IPS-15b (cell line): ENCODE measurements around the gene MIF4GD.

Source experiments
- H3K27me3 ChIP-seq: one replicate; pipeline ENCODE4 v1.6.1; 2013; ENCODE audit warnings: low read length; ENCODE audit not compliant: control insufficient read depth, insufficient read depth
- H3K36me3 ChIP-seq: one replicate; pipeline ENCODE4 v1.6.1; 2013; ENCODE audit warnings: low read length; ENCODE audit not compliant: control insufficient read depth, insufficient read depth
- H3K4me1 ChIP-seq: one replicate; pipeline ENCODE4 v1.6.1; 2013; ENCODE audit warnings: mild to moderate bottlenecking, low read length; ENCODE audit not compliant: control insufficient read depth, insufficient read depth
- H3K4me3 ChIP-seq: one replicate; pipeline ENCODE4 v1.5.1; 2013; ENCODE audit warnings: low read depth, low read length
- H3K9ac ChIP-seq: one replicate; pipeline ENCODE4 v1.6.1; 2013; ENCODE audit warnings: low read depth, mild to moderate bottlenecking, low read length
- H3K9me3 ChIP-seq: one replicate; pipeline ENCODE4 v1.6.1; 2013; ENCODE audit warnings: mild to moderate bottlenecking, low read length; ENCODE audit not compliant: control insufficient read depth, insufficient read depth

MIF4GD gene

GRCh38 chr17:75249564-75249963, 21.5 kb downstream of the MIF4GD start:
- Histone ChIP-seq H3K4me1 (peaks cover 11% of the 10 kb centered on the region), H3K9me3 (no peaks in the 10 kb centered on the region), H3K9ac (no peak overlapping the region), H3K4me3 (no peak overlapping the region), H3K27me3 (no peaks in the 10 kb centered on the region), H3K36me3 (peaks cover 16% of the 10 kb centered on the region)

- peaks cover 44% of the 10 kb centered on the region for H3K36me3 ChIP-seq
- peaks cover 7% of the 10 kb centered on the region for H3K4me1 ChIP-seq
- no peak overlapping the region for H3K4me3 ChIP-seq
- no peaks in the 10 kb centered on the region for H3K27me3 ChIP-seq
- H3K9ac ChIP-seq, result no peak overlapping the region
- H3K9me3 ChIP-seq, result no peaks in the 10 kb centered on the region
These were observed 24.6 kb downstream of the MIF4GD start for GRCh38 chr17:75246404-75246803.

- Histone ChIP-seq H3K27me3 (no peaks in the 10 kb centered on the region), H3K36me3 (peaks cover 56% of the 10 kb centered on the region), H3K4me3 (no peak overlapping the region), H3K9me3 (no peaks in the 10 kb centered on the region), H3K4me1 (peaks cover 4% of the 10 kb centered on the region), H3K9ac (no peak overlapping the region)
These were observed 26.0 kb downstream of the MIF4GD start for GRCh38 chr17:75245011-75245410.

GRCh38 chr17:75244133-75244866, 26.7 kb downstream of the MIF4GD start:
- H3K36me3 ChIP-seq, result peaks cover 62% of the 10 kb centered on the region
- H3K9ac ChIP-seq, result no peak overlapping the region
- H3K27me3 ChIP-seq, result no peaks in the 10 kb centered on the region
- no peak overlapping the region for H3K4me3 ChIP-seq
- no peaks in the 10 kb centered on the region for H3K9me3 ChIP-seq
- no peaks in the 10 kb centered on the region for H3K4me1 ChIP-seq

GRCh38 chr17:75242461-75243042, 28.5 kb downstream of the MIF4GD start:
- Histone ChIP-seq H3K9me3 (no peaks in the 10 kb centered on the region), H3K4me3 (no peak overlapping the region), H3K36me3 (peaks cover 79% of the 10 kb centered on the region), H3K27me3 (no peaks in the 10 kb centered on the region), H3K9ac (no peak overlapping the region), H3K4me1 (no peaks in the 10 kb centered on the region)

GRCh38 chr17:75241996-75242460, 29.0 kb downstream of the MIF4GD start:
- Histone ChIP-seq H3K27me3 (no peaks in the 10 kb centered on the region), H3K36me3 (peaks cover 84% of the 10 kb centered on the region), H3K9ac (no peak overlapping the region), H3K4me1 (no peaks in the 10 kb centered on the region), H3K9me3 (no peaks in the 10 kb centered on the region), H3K4me3 (no peak overlapping the region)

- H3K27me3 ChIP-seq, result no peaks in the 10 kb centered on the region
- H3K36me3 ChIP-seq, result peaks cover 86% of the 10 kb centered on the region
- no peaks in the 10 kb centered on the region for H3K9me3 ChIP-seq
- no peak overlapping the region for H3K4me3 ChIP-seq
- H3K4me1 ChIP-seq, result no peaks in the 10 kb centered on the region
- no peak overlapping the region for H3K9ac ChIP-seq
These were observed 29.5 kb downstream of the MIF4GD start for GRCh38 chr17:75241502-75241901.

GRCh38 chr17:75241143-75241430, 29.9 kb downstream of the MIF4GD start:
- Histone ChIP-seq H3K27me3 (no peaks in the 10 kb centered on the region), H3K4me3 (no peak overlapping the region), H3K36me3 (peaks cover 81% of the 10 kb centered on the region), H3K4me1 (no peaks in the 10 kb centered on the region), H3K9ac (no peak overlapping the region), H3K9me3 (no peaks in the 10 kb centered on the region)

- Histone ChIP-seq H3K4me3 (peak overlapping the region; percentile 13), H3K27me3 (no peaks in the 10 kb centered on the region), H3K9me3 (no peaks in the 10 kb centered on the region), H3K4me1 (no peaks in the 10 kb centered on the region), H3K9ac (no peak overlapping the region), H3K36me3 (peaks cover 77% of the 10 kb centered on the region)
These were observed 30.5 kb downstream of the MIF4GD start for GRCh38 chr17:75240394-75241142.

GRCh38 chr17:75239778-75240393, 31.1 kb downstream of the MIF4GD start:
- Histone ChIP-seq H3K9ac (no peak overlapping the region), H3K27me3 (no peaks in the 10 kb centered on the region), H3K4me1 (no peaks in the 10 kb centered on the region), H3K4me3 (peak overlapping the region; percentile 13), H3K36me3 (peaks cover 72% of the 10 kb centered on the region), H3K9me3 (no peaks in the 10 kb centered on the region)

GRCh38 chr17:75239214-75239613, 31.8 kb downstream of the MIF4GD start:
- Histone ChIP-seq H3K9me3 (no peaks in the 10 kb centered on the region), H3K9ac (no peak overlapping the region), H3K36me3 (peaks cover 74% of the 10 kb centered on the region), H3K27me3 (no peaks in the 10 kb centered on the region), H3K4me1 (no peaks in the 10 kb centered on the region), H3K4me3 (no peak overlapping the region)
